GM12875 (cell line): Measurements from ENCODE around the gene EXOC7.
"Not testable (repeated sequence)": the region's sequence is repeated elsewhere in the genome, so short reads cannot be mapped to it uniquely, and the experiment has no call there.

ENCODE experiments used
- H3K4me3 ChIP-seq: one replicate; pipeline ENCODE4 v1.5.1; 2011; ENCODE audit warnings: low read depth, low read length, control low read depth
- CTCF ChIP-seq: IDR thresholded peaks from 2 replicates; pipeline ENCODE4 v1.5.1; 2011; ENCODE audit warnings: low read depth, mild to moderate bottlenecking, control low read depth, inconsistent platforms, low read length, moderate library complexity, borderline replicate concordance; ENCODE audit not compliant: insufficient read depth

Gene EXOC7

GRCh38 chr17:76082326-76083251, 21.0 kb downstream of the EXOC7 start:
- no peak overlapping the region for H3K4me3 ChIP-seq
- no peak for TF ChIP-seq CTCF

GRCh38 chr17:76081295-76082210, 22.0 kb downstream of the EXOC7 start:
- no peak for TF ChIP-seq CTCF
- H3K4me3 ChIP-seq = no peak overlapping the region

- no peak overlapping the region for H3K4me3 ChIP-seq
- TF ChIP-seq CTCF = no peak
These were observed 22.8 kb downstream of the EXOC7 start for GRCh38 chr17:76080768-76081287.

GRCh38 chr17:76079956-76080767, 23.4 kb downstream of the EXOC7 start:
- H3K4me3 ChIP-seq = no peak overlapping the region
- TF ChIP-seq CTCF = no peak

GRCh38 chr17:76079535-76079955, 24.0 kb downstream of the EXOC7 start:
- no peak overlapping the region for H3K4me3 ChIP-seq
- TF ChIP-seq CTCF = no peak

- H3K4me3 ChIP-seq = no peak within 1 kb of the TSS
- no peak for TF ChIP-seq CTCF
These were observed 24.6 kb downstream of the EXOC7 start, which contains the start of gene ZACN for GRCh38 chr17:76078860-76079534. Gene ZACN, plus strand, starts transcription at chr17:76079182. Its CDS starts 83 bp downstream, at chr17:76079265.

- H3K4me3 ChIP-seq = not testable (repeated sequence)
These were observed 25.2 kb downstream of the EXOC7 start for GRCh38 chr17:76078370-76078769.
